ENCODE measurements around the gene LRP1B.

The LRP1B gene

GRCh38 chr2:140529706-140530105 lies 1601.1 kb downstream of the LRP1B start:
- no peak for TF ChIP-seq BACH2 (CRISPR knock-in tag; IDR thresholded peaks at IDR 0.05; ENCODE audit: borderline replicate concordance)
- no peak for TF ChIP-seq PATZ1 (CRISPR knock-in tag; IDR thresholded peaks at IDR 0.05; ENCODE audit: borderline replicate concordance)
- TF ChIP-seq PPARA (CRISPR knock-in tag; IDR thresholded peaks at IDR 0.05; ENCODE audit: borderline replicate concordance): no peak
- no peak for TF ChIP-seq ESRRG (CRISPR knock-in tag; IDR thresholded peaks at IDR 0.05)
- no peak for TF ChIP-seq CREB5 (CRISPR knock-in tag; IDR thresholded peaks at IDR 0.05; ENCODE audit: low read depth)
- TF ChIP-seq ZC3H10 (CRISPR knock-in tag; IDR thresholded peaks at IDR 0.05): no peak
- ATAC-seq: no peak

GRCh38 chr2:140528982-140529381 lies 1601.8 kb downstream of the LRP1B start:
- ATAC-seq: no peak
- TF ChIP-seq ZNF565 (CRISPR knock-in tag; conservative IDR thresholded peaks at IDR 0.05; ENCODE audit: low read depth) (no peak), SNAI2 (CRISPR knock-in tag; IDR thresholded peaks at IDR 0.05) (no peak), ZFP3 (CRISPR knock-in tag; IDR thresholded peaks at IDR 0.05) (no peak), ISL1 (CRISPR knock-in tag; IDR thresholded peaks at IDR 0.05) (no peak), ZFP30 (CRISPR knock-in tag; IDR thresholded peaks at IDR 0.05) (no peak), TSHZ2 (CRISPR knock-in tag; IDR thresholded peaks at IDR 0.05) (no peak), RARB (CRISPR knock-in tag; IDR thresholded peaks at IDR 0.05) (no peak), ZNF8 (CRISPR knock-in tag; IDR thresholded peaks at IDR 0.05) (no peak), CREB5 (CRISPR knock-in tag; IDR thresholded peaks at IDR 0.05; ENCODE audit: low read depth) (no peak), ZC3H10 (CRISPR knock-in tag; IDR thresholded peaks at IDR 0.05) (no peak), PATZ1 (CRISPR knock-in tag; IDR thresholded peaks at IDR 0.05; ENCODE audit: borderline replicate concordance) (no peak), POU6F1 (CRISPR knock-in tag; IDR thresholded peaks at IDR 0.05; ENCODE audit: borderline replicate concordance, low read depth) (no peak), OSR1 (CRISPR knock-in tag; IDR thresholded peaks at IDR 0.05) (no peak), TCF4 (CRISPR knock-in tag; IDR thresholded peaks at IDR 0.05; ENCODE audit: borderline replicate concordance) (no peak), ESRRG (CRISPR knock-in tag; IDR thresholded peaks at IDR 0.05) (no peak), GLIS3 (CRISPR knock-in tag; IDR thresholded peaks at IDR 0.05) (no peak), PPARA (CRISPR knock-in tag; IDR thresholded peaks at IDR 0.05; ENCODE audit: borderline replicate concordance) (no peak), TOX (CRISPR knock-in tag; IDR thresholded peaks at IDR 0.05; ENCODE audit: borderline replicate concordance) (no peak)

GRCh38 chr2:140526575-140526974 lies 1604.2 kb downstream of the LRP1B start:
- TF ChIP-seq ISL1 (CRISPR knock-in tag; IDR thresholded peaks at IDR 0.05) (peak; percentile 69), TSHZ2 (CRISPR knock-in tag; IDR thresholded peaks at IDR 0.05) (no peak), CREB5 (CRISPR knock-in tag; IDR thresholded peaks at IDR 0.05; ENCODE audit: low read depth) (peak; percentile 59; the same call in 1 of the 2 replicates)
- peak; percentile 76 for ATAC-seq

Data from SK-N-SH treated with all-trans-retinoic acid at 6 μM for 48 hours (cell line).